ENCODE results near the gene GTF3C5.

GRCh38 chr9:133037775-133038515, 7.1 kb downstream of the GTF3C5 start:
- TF ChIP-seq, protein P1, sequence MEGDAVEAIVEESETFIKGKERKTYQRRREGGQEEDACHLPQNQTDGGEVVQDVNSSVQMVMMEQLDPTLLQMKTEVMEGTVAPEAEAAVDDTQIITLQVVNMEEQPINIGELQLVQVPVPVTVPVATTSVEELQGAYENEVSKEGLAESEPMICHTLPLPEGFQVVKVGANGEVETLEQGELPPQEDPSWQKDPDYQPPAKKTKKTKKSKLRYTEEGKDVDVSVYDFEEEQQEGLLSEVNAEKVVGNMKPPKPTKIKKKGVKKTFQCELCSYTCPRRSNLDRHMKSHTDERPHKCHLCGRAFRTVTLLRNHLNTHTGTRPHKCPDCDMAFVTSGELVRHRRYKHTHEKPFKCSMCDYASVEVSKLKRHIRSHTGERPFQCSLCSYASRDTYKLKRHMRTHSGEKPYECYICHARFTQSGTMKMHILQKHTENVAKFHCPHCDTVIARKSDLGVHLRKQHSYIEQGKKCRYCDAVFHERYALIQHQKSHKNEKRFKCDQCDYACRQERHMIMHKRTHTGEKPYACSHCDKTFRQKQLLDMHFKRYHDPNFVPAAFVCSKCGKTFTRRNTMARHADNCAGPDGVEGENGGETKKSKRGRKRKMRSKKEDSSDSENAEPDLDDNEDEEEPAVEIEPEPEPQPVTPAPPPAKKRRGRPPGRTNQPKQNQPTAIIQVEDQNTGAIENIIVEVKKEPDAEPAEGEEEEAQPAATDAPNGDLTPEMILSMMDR (conservative IDR thresholded peaks at IDR 0.05; ENCODE audit: low read length): no peak
- no peak for TF ChIP-seq EZH2phosphoT487 (IDR thresholded peaks at IDR 0.05; ENCODE audit: borderline replicate concordance)

All from Loucy (cell line).